Spinal cord (tissue), 10 donors: ENCODE data around the gene KCNJ1. TPM values are rescaled to one million over a fixed set of nuclear protein-coding genes. Genes with fewer than 3 reads are reported as not detected.

Experiments used
- DNase-seq, 6 donors: peaks; one replicate each; pipeline versions ENCODE4 v3.0.0 to v3.0.0-alpha.2; 2013 to 2015; ENCODE audit warnings: low spot score in 6 of 6, low read depth in 4 of 6
- H3K27ac ChIP-seq: one replicate; pipeline ENCODE4 v1.5.1; 2013; ENCODE audit warnings: low read depth, low read length, control low read depth
- H3K27me3 ChIP-seq: one replicate; pipeline ENCODE4 v1.6.1; 2013; ENCODE audit warnings: low read length; ENCODE audit not compliant: control insufficient read depth, insufficient read depth
- H3K36me3 ChIP-seq: one replicate; pipeline ENCODE4 v1.6.1; 2013; ENCODE audit warnings: low read length; ENCODE audit not compliant: control insufficient read depth, insufficient read depth
- H3K4me1 ChIP-seq: one replicate; pipeline ENCODE4 v1.6.1; 2013; ENCODE audit warnings: low read length; ENCODE audit not compliant: control insufficient read depth, insufficient read depth
- H3K4me3 ChIP-seq: one replicate; pipeline ENCODE4 v1.5.1; 2013; ENCODE audit warnings: low read depth, low read length, control low read depth
- H3K9me3 ChIP-seq: one replicate; pipeline ENCODE4 v1.6.1; 2013; ENCODE audit warnings: low read length; ENCODE audit not compliant: control insufficient read depth, insufficient read depth
- WGBS: methylation state at CpG from one replicate; pipeline ENCODE4 v1.1.5; 2013; ENCODE audit warnings: missing lambda C conversion rate; ENCODE audit not compliant: insufficient coverage; 5-methylcytosine and 5-hydroxymethylcytosine counted together
- polyA plus RNA-seq, 2 donors: library from polyadenylated mRNA; unstranded; fragments of 120-200 nt; gene quantifications; one replicate each; pipeline ENCODE4 v1.2.1, GENCODE V29; 2013; ENCODE audit not compliant: insufficient read length in 2 of 2
- total RNA-seq, 2 donors: library from RNA; depleted of rRNA in 1 of 2; stranded (reverse); fragments of 120-200 nt in 1 of 2; fragments of >200 nt in 1 of 2; gene quantifications; one replicate each; pipeline versions ENCODE4 v1.2.3 to v1.2.4, GENCODE V29; 2013 to 2014
- donor health status: healthy.

The KCNJ1 gene
- total and polyA plus RNA-seq, 4 donors = 0.06 to 0.50 (median 0.43) TPM; not detected in 1

- 91% methylated on average over 5 of the region's 8 CpGs for WGBS
- H3K4me3 ChIP-seq = no peak overlapping the region
- peaks cover 3% of the 10 kb centered on the region for H3K36me3 ChIP-seq
- DNase-seq = no peak
- no peaks in the 10 kb centered on the region for H3K9me3 ChIP-seq
- H3K27me3 ChIP-seq = peaks cover 25% of the 10 kb centered on the region
- H3K27ac ChIP-seq = no peak overlapping the region
- peaks cover 17% of the 10 kb centered on the region for H3K4me1 ChIP-seq
Observed at GRCh38 chr11:128909438-128910125, 42.5 kb upstream of the KCNJ1 start.

- Histone ChIP-seq H3K36me3 (peaks cover 3% of the 10 kb centered on the region), H3K4me3 (no peak overlapping the region), H3K27ac (no peak overlapping the region), H3K9me3 (no peaks in the 10 kb centered on the region), H3K4me1 (peaks cover 18% of the 10 kb centered on the region), H3K27me3 (peaks cover 31% of the 10 kb centered on the region)
- DNase-seq = no peak
- 83% methylated on average over 10 of the region's 12 CpGs for WGBS
Observed at GRCh38 chr11:128908391-128909246, 41.5 kb upstream of the KCNJ1 start.

GRCh38 chr11:128907585-128907984 lies 40.5 kb upstream of the KCNJ1 start:
- Histone ChIP-seq H3K9me3 (no peaks in the 10 kb centered on the region), H3K4me3 (no peak overlapping the region), H3K27me3 (peaks cover 36% of the 10 kb centered on the region), H3K36me3 (peaks cover 3% of the 10 kb centered on the region), H3K27ac (no peak overlapping the region), H3K4me1 (peaks cover 20% of the 10 kb centered on the region)
- no CpG with 5 or more reads among the region's 4 CpGs for WGBS
- no peak for DNase-seq

GRCh38 chr11:128906185-128907050 lies 39.3 kb upstream of the KCNJ1 start:
- Histone ChIP-seq H3K27ac (no peak overlapping the region), H3K36me3 (peaks cover 3% of the 10 kb centered on the region), H3K4me3 (no peak overlapping the region), H3K4me1 (peaks cover 30% of the 10 kb centered on the region), H3K9me3 (no peaks in the 10 kb centered on the region), H3K27me3 (peaks cover 47% of the 10 kb centered on the region)
- no peak for DNase-seq
- WGBS = 87% methylated on average over 6 of the region's 8 CpGs

GRCh38 chr11:128905345-128906184 lies 38.5 kb upstream of the KCNJ1 start:
- no peaks in the 10 kb centered on the region for H3K36me3 ChIP-seq
- H3K4me3 ChIP-seq = peak overlapping the region; percentile 16
- peaks cover 50% of the 10 kb centered on the region for H3K27me3 ChIP-seq
- H3K9me3 ChIP-seq = no peaks in the 10 kb centered on the region
- peaks cover 31% of the 10 kb centered on the region for H3K4me1 ChIP-seq
- DNase-seq = peak in 2 of 6 donors; percentile 55 to 61
- no peak overlapping the region for H3K27ac ChIP-seq
- WGBS = 4% methylated on average over 37 of the region's 45 CpGs

- DNase-seq = peak in 2 of 6 donors; percentile 39 to 56
- Histone ChIP-seq H3K27ac (no peak overlapping the region), H3K27me3 (peaks cover 50% of the 10 kb centered on the region), H3K4me1 (peaks cover 35% of the 10 kb centered on the region), H3K4me3 (peak overlapping the region; percentile 16), H3K9me3 (no peaks in the 10 kb centered on the region), H3K36me3 (no peaks in the 10 kb centered on the region)
- WGBS = 7% methylated on average over 16 of the region's 25 CpGs
Observed at GRCh38 chr11:128904656-128905344, 37.7 kb upstream of the KCNJ1 start.

GRCh38 chr11:128904303-128904655 lies 37.2 kb upstream of the KCNJ1 start:
- DNase-seq = no peak
- Histone ChIP-seq H3K4me3 (no peak overlapping the region), H3K9me3 (no peaks in the 10 kb centered on the region), H3K27ac (no peak overlapping the region), H3K4me1 (peaks cover 35% of the 10 kb centered on the region), H3K36me3 (no peaks in the 10 kb centered on the region), H3K27me3 (peaks cover 50% of the 10 kb centered on the region)
- 60% methylated on average over 10 of the region's 14 CpGs for WGBS

- 43% methylated on average over 12 of the region's 17 CpGs for WGBS
- H3K4me1 ChIP-seq = peaks cover 35% of the 10 kb centered on the region
- peaks cover 50% of the 10 kb centered on the region for H3K27me3 ChIP-seq
- H3K27ac ChIP-seq = no peak overlapping the region
- DNase-seq = peak in 1 of 6 donors; percentile 44
- no peaks in the 10 kb centered on the region for H3K9me3 ChIP-seq
- no peaks in the 10 kb centered on the region for H3K36me3 ChIP-seq
- no peak overlapping the region for H3K4me3 ChIP-seq
Observed at GRCh38 chr11:128903248-128904061, 36.4 kb upstream of the KCNJ1 start.
